Epithelial cell of proximal tubule (primary cell): ENCODE measurements around the gene GOLGA6L2. TPM values are rescaled to one million over a fixed set of nuclear protein-coding genes. Genes with fewer than 3 reads are reported as not detected.
"Not testable (repeated sequence)": the region's sequence is repeated elsewhere in the genome, so short reads cannot be mapped to it uniquely, and the experiment has no call there.

Experiments used
- DNase-seq: peaks from one replicate; pipeline ENCODE4 v3.0.0-alpha.2; 2011; ENCODE audit warnings: low read depth
- H3K4me3 ChIP-seq: 2 replicates; pipeline ENCODE4 v1.5.1; 2011; ENCODE audit warnings: low read depth, mild to moderate bottlenecking, low read length
- total RNA-seq: library from RNA; depleted of rRNA; stranded (reverse); fragments of >200 nt; gene quantifications from 2 replicates; pipeline ENCODE4 v1.2.3, GENCODE V29; 2015
- TF ChIP-seq, protein P1 (sequence below): conservative IDR thresholded peaks from 2 replicates; pipeline ENCODE4 v1.5.1; 2012; ENCODE audit warnings: low read depth, mild to moderate bottlenecking, low read length

Gene GOLGA6L2
- total RNA-seq, 1 donor from 2014 or later: not detected

DNA sequence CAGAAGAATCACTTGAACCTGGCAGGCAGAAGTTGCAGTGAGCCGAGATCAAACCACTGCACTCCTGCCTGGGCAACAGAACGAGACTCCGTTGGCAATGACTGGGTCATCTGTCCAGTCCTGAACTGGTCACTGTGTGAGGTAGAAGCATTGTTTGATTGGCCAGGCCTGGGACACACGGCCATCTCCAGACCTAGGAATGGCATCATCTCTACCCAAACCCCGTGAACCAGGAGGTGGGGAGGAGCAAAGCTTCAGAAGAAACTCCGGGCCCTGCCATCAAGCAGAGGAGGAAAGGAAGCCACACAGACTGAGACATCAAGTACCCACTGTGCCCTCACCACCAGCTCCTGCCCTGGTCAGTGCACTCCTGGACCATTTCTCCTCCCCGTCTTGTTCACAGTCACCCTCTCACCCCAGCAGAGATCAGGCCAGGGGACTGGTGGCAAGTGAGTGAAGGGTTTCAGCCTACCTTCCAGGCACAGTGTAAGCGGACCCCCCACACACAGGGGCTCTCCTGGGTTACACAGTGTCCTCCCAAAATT is 31.6 kb downstream of the GOLGA6L2 start:
- TF ChIP-seq, protein P1, sequence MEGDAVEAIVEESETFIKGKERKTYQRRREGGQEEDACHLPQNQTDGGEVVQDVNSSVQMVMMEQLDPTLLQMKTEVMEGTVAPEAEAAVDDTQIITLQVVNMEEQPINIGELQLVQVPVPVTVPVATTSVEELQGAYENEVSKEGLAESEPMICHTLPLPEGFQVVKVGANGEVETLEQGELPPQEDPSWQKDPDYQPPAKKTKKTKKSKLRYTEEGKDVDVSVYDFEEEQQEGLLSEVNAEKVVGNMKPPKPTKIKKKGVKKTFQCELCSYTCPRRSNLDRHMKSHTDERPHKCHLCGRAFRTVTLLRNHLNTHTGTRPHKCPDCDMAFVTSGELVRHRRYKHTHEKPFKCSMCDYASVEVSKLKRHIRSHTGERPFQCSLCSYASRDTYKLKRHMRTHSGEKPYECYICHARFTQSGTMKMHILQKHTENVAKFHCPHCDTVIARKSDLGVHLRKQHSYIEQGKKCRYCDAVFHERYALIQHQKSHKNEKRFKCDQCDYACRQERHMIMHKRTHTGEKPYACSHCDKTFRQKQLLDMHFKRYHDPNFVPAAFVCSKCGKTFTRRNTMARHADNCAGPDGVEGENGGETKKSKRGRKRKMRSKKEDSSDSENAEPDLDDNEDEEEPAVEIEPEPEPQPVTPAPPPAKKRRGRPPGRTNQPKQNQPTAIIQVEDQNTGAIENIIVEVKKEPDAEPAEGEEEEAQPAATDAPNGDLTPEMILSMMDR: no peak
- H3K4me3 ChIP-seq: no peak overlapping the region

DNA sequence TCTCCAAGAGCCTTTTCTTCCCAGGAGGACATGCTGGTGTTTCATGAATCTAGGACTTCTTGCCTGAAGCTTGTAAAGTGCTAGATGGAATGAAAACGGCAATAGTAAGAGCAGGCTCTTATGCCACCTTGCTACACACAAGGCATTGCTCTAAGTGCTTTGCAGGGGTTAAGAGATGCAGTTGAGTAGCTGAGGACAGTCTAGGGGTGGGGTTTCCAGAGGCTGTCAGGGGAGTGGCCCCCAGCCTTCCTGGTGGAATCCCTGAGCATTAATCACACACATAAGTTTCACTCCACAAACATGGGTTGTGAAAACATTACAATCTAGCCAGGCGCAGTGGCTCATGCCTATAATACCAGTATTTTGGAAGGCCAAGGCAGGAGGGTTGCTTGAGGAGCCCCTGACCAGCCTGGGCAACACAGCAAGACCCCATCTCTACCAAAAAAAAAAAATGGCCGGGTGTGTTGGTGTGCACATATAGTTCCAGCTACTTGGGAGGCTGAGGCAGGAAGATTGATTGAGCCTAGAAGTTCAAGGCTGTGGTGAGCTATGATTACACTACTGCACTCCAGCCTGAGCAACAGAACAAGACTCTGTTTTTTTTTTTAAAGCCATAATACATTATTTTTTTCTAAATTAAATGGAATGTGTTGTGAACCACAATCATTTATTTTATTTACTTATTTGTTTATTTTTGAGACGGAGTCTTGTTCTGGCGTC is 34.0 kb downstream of the GOLGA6L2 start:
- not testable (repeated sequence) for DNase-seq

More for the DNA sequence above, 31.6 kb downstream of the GOLGA6L2 start:
- no peak for DNase-seq

DNA sequence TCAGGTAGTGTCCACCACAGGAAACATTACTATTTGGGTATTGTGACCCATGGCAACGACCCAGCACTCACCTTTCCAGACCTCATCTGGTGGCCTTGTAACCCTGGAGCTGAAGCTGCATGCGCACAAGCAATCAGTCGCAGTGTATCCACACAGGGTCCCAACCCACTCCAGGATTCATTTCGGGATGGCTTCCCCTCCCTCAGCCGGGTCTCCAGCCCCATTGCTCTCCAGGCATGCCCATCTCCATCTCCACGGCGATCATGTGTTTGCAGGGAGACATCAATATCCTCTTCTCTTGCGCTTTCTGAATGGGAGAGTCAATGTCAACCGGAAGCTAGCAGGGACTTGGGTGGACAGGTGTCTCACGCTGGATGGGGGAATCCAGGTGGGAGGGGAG is 35.2 kb downstream of the GOLGA6L2 start:
- no peak for DNase-seq

More for the DNA sequence above, 34.0 kb downstream of the GOLGA6L2 start:
- not testable (repeated sequence) for H3K4me3 ChIP-seq

DNA sequence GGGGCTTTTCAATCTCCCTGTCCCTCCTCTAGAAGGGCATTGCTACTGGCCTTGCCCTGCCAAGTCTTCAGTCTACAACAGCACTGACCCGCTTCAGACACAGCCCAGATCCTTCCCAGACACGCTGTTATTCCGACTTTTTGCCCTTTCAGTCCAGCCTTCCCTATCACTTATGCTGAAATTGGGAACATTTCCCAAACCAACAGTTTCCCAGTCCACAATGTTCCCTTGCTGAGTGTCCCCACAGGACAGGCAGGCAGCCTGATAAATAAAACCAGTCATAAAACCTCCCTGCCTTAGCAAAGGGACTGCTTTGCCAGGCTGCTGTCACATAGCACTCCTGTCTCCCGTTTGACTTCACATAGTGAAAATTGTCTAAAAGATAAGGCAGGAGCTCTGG is 43.5 kb downstream of the GOLGA6L2 start:
- TF ChIP-seq, protein P1: no peak
- no peak overlapping the region for H3K4me3 ChIP-seq
- no peak for DNase-seq

More for the DNA sequence above, 35.2 kb downstream of the GOLGA6L2 start:
- no peak overlapping the region for H3K4me3 ChIP-seq
- TF ChIP-seq, protein P1: no peak

DNA sequence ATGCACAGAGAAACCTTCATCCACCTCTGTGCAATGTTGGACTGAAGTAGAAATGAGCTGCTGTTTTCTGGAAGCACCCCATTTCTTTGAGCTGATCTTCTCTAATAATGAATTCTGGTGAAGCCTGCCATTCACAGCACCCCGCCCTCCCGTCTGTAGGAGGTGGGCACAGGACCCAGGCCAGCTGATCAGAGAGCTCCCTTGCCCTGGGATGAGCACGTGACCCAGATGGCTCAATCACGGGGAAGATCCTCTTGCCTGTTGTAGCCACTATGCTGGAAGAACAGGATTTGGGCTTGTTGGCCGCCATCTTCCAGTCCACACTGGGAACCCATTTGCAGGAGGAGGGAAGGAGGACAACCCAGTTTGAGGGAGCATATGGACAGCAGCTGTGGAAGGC is 44.5 kb downstream of the GOLGA6L2 start:
- TF ChIP-seq, protein P1: no peak

DNA sequence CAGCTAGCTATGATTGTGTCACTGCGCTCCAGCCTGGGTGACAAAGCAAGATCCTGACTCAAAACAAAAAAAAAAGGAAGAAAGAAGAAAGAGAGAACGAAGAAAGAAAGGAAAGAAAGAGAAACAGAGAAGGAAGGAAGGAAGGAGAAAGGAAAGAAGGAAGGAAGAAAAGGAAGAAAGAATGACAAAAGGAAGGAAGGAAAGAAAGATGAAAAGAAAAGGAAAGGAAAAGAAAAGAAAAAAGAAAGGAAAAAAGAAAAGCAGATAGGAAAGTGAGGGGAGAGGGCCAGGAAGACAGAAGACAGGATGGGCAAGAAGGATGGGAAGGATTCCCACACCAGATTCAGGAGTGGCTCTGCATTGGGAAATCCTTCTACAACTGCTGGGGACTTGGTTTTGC is 44.9 kb downstream of the GOLGA6L2 start:
- DNase-seq: no peak
- TF ChIP-seq, protein P1: no peak
- no peak overlapping the region for H3K4me3 ChIP-seq

More for the DNA sequence above, 44.5 kb downstream of the GOLGA6L2 start:
- no peak overlapping the region for H3K4me3 ChIP-seq
- no peak for DNase-seq

DNA sequence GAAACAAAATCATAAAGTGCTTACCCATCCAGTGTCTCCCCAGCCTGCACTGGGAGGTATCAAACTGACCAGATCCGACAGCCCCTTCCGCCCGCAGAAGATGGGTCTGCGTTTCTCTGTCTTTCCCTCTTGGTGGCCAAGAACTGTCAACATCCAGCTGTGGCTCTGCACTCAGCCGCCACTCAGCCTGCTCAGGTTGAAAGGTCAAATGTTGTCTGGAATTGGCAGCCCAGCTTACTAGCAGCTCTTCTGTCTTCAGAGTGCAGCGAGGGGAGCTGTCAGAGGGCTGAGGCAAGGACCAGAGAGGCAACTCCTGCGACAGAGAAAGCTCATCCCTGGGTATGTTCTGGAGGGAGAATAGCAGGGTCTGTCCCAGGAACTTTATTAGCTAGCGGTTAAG is 45.4 kb downstream of the GOLGA6L2 start:
- no peak for DNase-seq
- no peak overlapping the region for H3K4me3 ChIP-seq
- TF ChIP-seq, protein P1: no peak

DNA sequence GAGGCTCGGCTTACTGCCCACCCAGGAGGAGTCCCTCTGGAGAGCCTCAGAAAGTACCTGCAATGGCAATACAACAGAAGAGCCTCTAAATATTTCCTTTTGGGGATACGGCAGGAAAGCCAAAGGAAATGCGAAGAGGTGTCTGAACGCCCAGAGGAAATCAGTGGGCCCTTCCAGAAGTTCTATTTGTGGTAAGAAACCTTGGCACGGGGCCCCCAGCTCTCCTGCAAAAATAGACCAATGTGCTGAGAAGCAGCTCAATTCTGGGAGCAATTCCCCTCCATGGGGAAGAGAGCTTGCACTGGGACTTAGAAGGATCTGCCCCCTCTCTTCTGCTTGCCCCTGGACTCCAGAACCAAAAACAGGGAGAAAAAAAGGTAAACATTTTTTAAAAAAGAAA is 47.8 kb downstream of the GOLGA6L2 start:
- DNase-seq, H3K4me3 ChIP-seq: not testable (repeated sequence)

DNA sequence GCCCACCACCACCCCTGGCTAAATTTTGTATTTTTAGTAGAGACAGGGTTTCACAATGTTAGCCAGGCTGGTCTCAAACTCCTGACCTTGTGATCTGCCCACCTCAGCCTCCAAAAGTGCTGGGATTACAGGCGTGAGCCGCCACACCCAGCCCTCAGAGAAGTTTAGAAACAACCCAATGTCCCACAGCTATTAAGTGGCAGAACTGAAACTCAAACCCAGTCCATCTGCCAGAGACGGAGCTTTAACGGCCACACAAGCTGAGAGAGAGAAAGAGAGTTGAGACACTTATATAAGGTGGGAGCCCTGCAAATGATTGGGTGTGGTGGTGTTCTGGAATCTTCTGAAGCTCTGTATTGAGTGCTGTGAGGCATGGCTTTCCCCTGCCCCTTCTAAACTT is 48.7 kb downstream of the GOLGA6L2 start:
- DNase-seq: not testable (repeated sequence)

More for the DNA sequence above, 48.7 kb downstream of the GOLGA6L2 start:
- not testable (repeated sequence) for H3K4me3 ChIP-seq
